Measurements from ENCODE around the gene LACTB. TPM values are rescaled to one million over a fixed set of nuclear protein-coding genes. Genes with fewer than 3 reads are reported as not detected.

Gene LACTB
- total and polyA plus RNA-seq, 2 of the 4 experiments (the other 2 are of a cell fraction) = 12.9 to 32.7 TPM

DNA sequence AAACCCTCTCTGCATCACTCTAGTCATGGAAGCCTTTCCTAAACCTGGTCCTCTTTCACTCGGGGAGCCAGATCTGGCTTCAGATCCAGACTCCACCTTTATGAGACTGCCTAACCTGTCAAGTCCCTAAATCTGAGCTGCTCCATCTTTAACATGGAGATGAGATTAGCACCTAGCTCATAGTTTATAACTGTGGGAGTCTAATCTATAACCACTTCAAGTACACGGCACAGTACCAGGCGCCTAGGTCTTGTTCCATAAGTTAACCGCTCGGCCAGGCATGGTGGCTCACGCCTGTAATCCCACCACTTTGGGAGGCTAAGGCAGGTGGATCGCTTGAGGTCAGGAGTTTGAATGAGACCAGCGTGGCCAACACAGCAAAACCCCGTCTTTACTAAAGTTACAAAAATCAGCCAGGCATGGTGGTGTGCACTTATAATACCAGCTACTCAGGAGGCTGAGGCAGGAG lies 48.8 kb upstream of the LACTB start:
- no peak overlapping the region for H3K27ac ChIP-seq (ENCODE audit: insufficient read depth, low read length)
- H2AFZ ChIP-seq (replicated peaks; ENCODE audit: low read length, poor library complexity) = no peak overlapping the region
- H3K14ac ChIP-seq (replicated peaks; ENCODE audit: low read depth, low read length) = no peak overlapping the region
- H4K8ac ChIP-seq (ENCODE audit: low read depth in 2 of 2, low read length in 2 of 2) = 0 out of 4 replicates have a peak overlapping the region, but pooled peaks of 1 of the 2 experiments have one; percentile 4
- 100% methylated on average over 1 of the region's 9 CpGs; no CpG with 5 or more reads in 1 of the 2 experiments for WGBS, 2 experiments (ENCODE audit: extremely low coverage in 2 of 2, insufficient read length in 1 of 2)
- H3K9me1 ChIP-seq (ENCODE audit: insufficient read depth, low read length) = peaks cover 23% of the 10 kb centered on the region
- no peak overlapping the region for H2AK5ac ChIP-seq (ENCODE audit: low read depth, low read length)
- no peaks in the 10 kb centered on the region for H3K9me3 ChIP-seq (ENCODE audit: control insufficient read depth, insufficient read depth, low read length)
- H2AK9ac ChIP-seq (replicated peaks; ENCODE audit: low read depth, low read length, poor library complexity) = no peak overlapping the region
- H3K27me3 ChIP-seq (ENCODE audit: control insufficient read depth, insufficient read depth, low read length) = no peaks in the 10 kb centered on the region
- intact Hi-C loops (cut with micrococcal nuclease) (no loop called here), dilution Hi-C loops (cut with HindIII; ENCODE audit: low sequenced_read_pairs, unreplicated experiment) (no loop called here), in situ Hi-C loops (cut with MboI; ENCODE audit: low sequenced_read_pairs) (no loop called here)
- DNase-seq = no peak
- H4K91ac ChIP-seq (ENCODE audit: insufficient read depth, low read depth, low read length) = no peak overlapping the region
- peaks cover 13% of the 10 kb centered on the region for H3K4me1 ChIP-seq (ENCODE audit: control insufficient read depth, insufficient read depth, low read length)
- H2BK5ac ChIP-seq (ENCODE audit: low read depth, low read length, poor library complexity, severe bottlenecking) = peak overlapping the region; percentile 28
- peaks cover 15 to 24% of the 10 kb centered on the region in 2 experiments for H3K79me1 ChIP-seq (ENCODE audit: low read depth in 1 of 2, low read length in 2 of 2)
- no peak overlapping the region for H2BK20ac ChIP-seq (ENCODE audit: low read depth, low read length)
- H2BK15ac ChIP-seq (ENCODE audit: low read depth, low read length) = no peak overlapping the region
- H2BK120ac ChIP-seq (ENCODE audit: low read depth, low read length) = no peak overlapping the region
- no peak overlapping the region for H3K4me3 ChIP-seq (ENCODE audit: insufficient read depth, low read depth, low read length)
- ATAC-seq (ENCODE audit: low read depth) = no peak; the same call in 1 of the 2 replicates
- no peak overlapping the region for H3K18ac ChIP-seq (ENCODE audit: low read depth, low read length)
- peaks cover 51% of the 10 kb centered on the region for H4K20me1 ChIP-seq (ENCODE audit: insufficient read depth, low read length)
- CTCF ChIA-PET = no interaction called here
- no TSS peak for BruUV-seq (replicated peaks)
- H3K4ac ChIP-seq (ENCODE audit: low read depth, low read length) = no peak overlapping the region
- POLR2A ChIA-PET (ENCODE audit: unreplicated experiment) = no interaction called here
- no peak overlapping the region for H4K5ac ChIP-seq (ENCODE audit: low read depth, low read length)
- H3K4me2 ChIP-seq (ENCODE audit: low read depth, low read length) = no peak overlapping the region
- H3K23ac ChIP-seq (ENCODE audit: low read depth, low read length) = no peak overlapping the region
- H3K56ac ChIP-seq (ENCODE audit: extremely low read depth, insufficient read depth, low read length) = no peak overlapping the region
- H3K36me3 ChIP-seq (ENCODE audit: control insufficient read depth, insufficient read depth, low read length) = peaks cover 33% of the 10 kb centered on the region
- no peak overlapping the region for H3K9ac ChIP-seq (ENCODE audit: low read depth, low read length)
- TF ChIP-seq CEBPB (IDR thresholded peaks at IDR 0.05; ENCODE audit: low read depth, low read length) (no peak), RFX5 (IDR thresholded peaks at IDR 0.05; ENCODE audit: low read depth, low read length) (no peak), MAZ (IDR thresholded peaks at IDR 0.05; ENCODE audit: borderline replicate concordance, low read depth, low read length) (no peak), CHD1 (IDR thresholded peaks at IDR 0.05; ENCODE audit: low read depth, low read length) (no peak), SMC3 (IDR thresholded peaks at IDR 0.05; ENCODE audit: low read depth, low read length) (no peak), RCOR1 (IDR thresholded peaks at IDR 0.05; ENCODE audit: insufficient replicate concordance, low read length) (no peak), NFE2L2 (IDR thresholded peaks at IDR 0.05; ENCODE audit: low read depth, low read length) (no peak), RAD21 (IDR thresholded peaks at IDR 0.05; ENCODE audit: low read length) (no peak), BHLHE40 (IDR thresholded peaks at IDR 0.05; ENCODE audit: low read depth, low read length) (no peak), MAFK (IDR thresholded peaks at IDR 0.05; ENCODE audit: low read depth, low read length) (no peak), MXI1 (IDR thresholded peaks at IDR 0.05; ENCODE audit: borderline replicate concordance, low read depth, low read length) (no peak), FOS (IDR thresholded peaks at IDR 0.05; ENCODE audit: low read depth, low read length) (no peak), ELK1 (IDR thresholded peaks at IDR 0.05; ENCODE audit: borderline replicate concordance, low read depth, low read length) (no peak), POLR2A (IDR thresholded peaks at IDR 0.05; ENCODE audit: low read depth, low read length) (no peak)
- TF ChIP-seq, protein P1, sequence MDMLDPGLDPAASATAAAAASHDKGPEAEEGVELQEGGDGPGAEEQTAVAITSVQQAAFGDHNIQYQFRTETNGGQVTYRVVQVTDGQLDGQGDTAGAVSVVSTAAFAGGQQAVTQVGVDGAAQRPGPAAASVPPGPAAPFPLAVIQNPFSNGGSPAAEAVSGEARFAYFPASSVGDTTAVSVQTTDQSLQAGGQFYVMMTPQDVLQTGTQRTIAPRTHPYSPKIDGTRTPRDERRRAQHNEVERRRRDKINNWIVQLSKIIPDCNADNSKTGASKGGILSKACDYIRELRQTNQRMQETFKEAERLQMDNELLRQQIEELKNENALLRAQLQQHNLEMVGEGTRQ (IDR thresholded peaks at IDR 0.05; ENCODE audit: low read depth, low read length) = no peak
- TF ChIP-seq, protein P2, sequence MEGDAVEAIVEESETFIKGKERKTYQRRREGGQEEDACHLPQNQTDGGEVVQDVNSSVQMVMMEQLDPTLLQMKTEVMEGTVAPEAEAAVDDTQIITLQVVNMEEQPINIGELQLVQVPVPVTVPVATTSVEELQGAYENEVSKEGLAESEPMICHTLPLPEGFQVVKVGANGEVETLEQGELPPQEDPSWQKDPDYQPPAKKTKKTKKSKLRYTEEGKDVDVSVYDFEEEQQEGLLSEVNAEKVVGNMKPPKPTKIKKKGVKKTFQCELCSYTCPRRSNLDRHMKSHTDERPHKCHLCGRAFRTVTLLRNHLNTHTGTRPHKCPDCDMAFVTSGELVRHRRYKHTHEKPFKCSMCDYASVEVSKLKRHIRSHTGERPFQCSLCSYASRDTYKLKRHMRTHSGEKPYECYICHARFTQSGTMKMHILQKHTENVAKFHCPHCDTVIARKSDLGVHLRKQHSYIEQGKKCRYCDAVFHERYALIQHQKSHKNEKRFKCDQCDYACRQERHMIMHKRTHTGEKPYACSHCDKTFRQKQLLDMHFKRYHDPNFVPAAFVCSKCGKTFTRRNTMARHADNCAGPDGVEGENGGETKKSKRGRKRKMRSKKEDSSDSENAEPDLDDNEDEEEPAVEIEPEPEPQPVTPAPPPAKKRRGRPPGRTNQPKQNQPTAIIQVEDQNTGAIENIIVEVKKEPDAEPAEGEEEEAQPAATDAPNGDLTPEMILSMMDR (conservative IDR thresholded peaks at IDR 0.05; ENCODE audit: low read depth, low read length) = no peak

Measured in IMR-90 (cell line).